Heart right ventricle (tissue), 16 donors: ENCODE measurements around the gene RTN4IP1. TPM values are rescaled to one million over a fixed set of nuclear protein-coding genes. Genes with fewer than 3 reads are reported as not detected.

Experiments used
- ATAC-seq, 8 donors: fragments of 200-7000 bp; cut with Tn5 transposase; one replicate each; pipeline ENCODE4 v1.9.1; 2020; ENCODE audit warnings: mild to moderate bottlenecking in 8 of 8, moderate library complexity in 8 of 8, moderate number of reproducible peaks in 1 of 8
- DNase-seq, 2 donors: peaks; one replicate each; pipeline ENCODE4 v3.0.0-alpha.2; 2020
- H3K27ac ChIP-seq, 10 donors: fragments of 200-600 bp; sonication (generic) in 2 of 10; one replicate each; pipeline versions ENCODE4 v1.5.0 to v1.8.0; 2020 to 2022; ENCODE audit warnings: mild to moderate bottlenecking in 3 of 10
- H3K27me3 ChIP-seq, 7 donors: fragments of 200-600 bp; one replicate each; pipeline ENCODE4 v1.8.0; 2021 to 2022; ENCODE audit warnings: mild to moderate bottlenecking in 2 of 7
- H3K36me3 ChIP-seq, 9 donors: fragments of 200-600 bp; sonication (generic) in 1 of 9; one replicate each; pipeline versions ENCODE4 v1.5.0 to v1.8.0; 2020 to 2022; ENCODE audit warnings: mild to moderate bottlenecking in 2 of 9
- H3K4me1 ChIP-seq, 9 donors: fragments of 200-600 bp; sonication (generic) in 1 of 9; one replicate each; pipeline versions ENCODE4 v1.5.0 to v1.8.0; 2020 to 2022; ENCODE audit warnings: mild to moderate bottlenecking in 4 of 9
- H3K4me3 ChIP-seq, 10 donors: fragments of 200-600 bp; sonication (generic) in 2 of 10; one replicate each; pipeline versions ENCODE4 v1.5.0 to v1.8.0; 2020 to 2022; ENCODE audit warnings: mild to moderate bottlenecking in 7 of 10, moderate library complexity in 2 of 10
- H3K9me3 ChIP-seq, 11 donors: fragments of 200-600 bp in 10 of 11; sonication (generic) in 2 of 11; one replicate each; pipeline versions ENCODE4 v1.5.0 to v1.8.0; 2013 to 2022; ENCODE audit warnings: mild to moderate bottlenecking in 2 of 11, control low read depth in 1 of 11, moderate library complexity in 1 of 11
- CTCF ChIP-seq, 9 donors: fragments of 200-600 bp; sonication (generic) in 2 of 9; IDR thresholded peaks; one replicate each; pipeline versions ENCODE4 v1.5.0 to v1.8.0; 2021 to 2022; ENCODE audit warnings: antibody characterized with exemption in 9 of 9, mild to moderate bottlenecking in 5 of 9, moderate library complexity in 1 of 9
- WGBS, 2 donors: extraction: QIAGEN DNeasy Blood & Tissue Kit; methylation state at CpG; one replicate each; pipeline ENCODE4 v1.1.7; 2013; ENCODE audit warnings: inconsistent platforms in 1 of 2; 5-methylcytosine and 5-hydroxymethylcytosine counted together
- intact Hi-C, 10 donors: fragments of 100-400 bp; cut with DNase I; formaldehyde crosslinking; loops; one replicate each; pipeline versions ENCODE4 v1.11.1 to v1.14.2; 2022
- polyA plus RNA-seq, 2 donors: library from polyadenylated mRNA; stranded (reverse); fragments of 200-250 nt; gene quantifications; one replicate each; pipeline ENCODE4 v1.2.3, GENCODE V29; 2013
- total RNA-seq, 10 donors: library from RNA; stranded (reverse); fragmentation: NEBNext Ultra II Directional in 3 of 10; extraction: Animal tissue kit (Norgen Biotek cat#: 25700) in 3 of 10; gene quantifications; one replicate each; pipeline versions ENCODE4 v1.2.1 to v1.2.4, GENCODE V29; 2021 to 2023
- donor health status: Arrhythmogenic right ventricular cardiomyopathy.
- donor health status: ischemic (EF 13 %, LVEDD 7.1; RV severe dilation, severe dysfunction).
- donor health status: healthy with polysubstance abuse.
- donor health status: DM: no; HTN: yes; CAD: no.
- donor health status: DM: no; HTN: no; CAD: no.
- donor health status: ischemic (EF 25% LVEDD 6.9; RV normal size, moderate dysfunction).
- donor health status: ischemic (EF 25% LVEDD 5.7; RV mildly dilated, moderate dysfunction).
- donor health status: healthy.
- donor health status: DM: yes; HTN: yes; CAD: no.
- donor health status: Ischemic cardiomyopathy.
- donor health status: ischemic (EF 35%, LVEDD 5.7; RV mildly dilated, moderate dysfunction).
- donor health status: nonischemic (EF 11% LVEDD 7.7; RV severe dilation, severe dysfunction).
- donor health status: DM: yes; HTN: yes; CAD: no.
- donor health status: PGD.
- donor health status: ischemic (EF 29% LVEDD 5.4; RV normal size, mild dysfunction).
- donor health status: nonischemic (EF 23%, LVEDD 6.1; RV moderate dilation, normal function).

RTN4IP1 gene
- total and polyA plus RNA-seq, 12 donors: 8.8 to 23.3 (median 15.5) TPM

GRCh38 chr6:106662458-106662857, 33.2 kb upstream of the RTN4IP1 start:
- no peak for TF ChIP-seq CTCF (IDR thresholded peaks at IDR 0.05)

GRCh38 chr6:106659859-106660258, 30.6 kb upstream of the RTN4IP1 start:
- H3K36me3 ChIP-seq: peaks cover 0 to 100% (median 51%) of the 10 kb centered on the region in 9 donors
- TF ChIP-seq CTCF (IDR thresholded peaks at IDR 0.05): no peak
- DNase-seq: no peak
- H3K4me1 ChIP-seq: no peaks in the 10 kb centered on the region
- WGBS, 2 donors: 94 to 95% methylated on average over 2 of the region's 2 CpGs
- no peaks in the 10 kb centered on the region for H3K27me3 ChIP-seq
- H3K4me3 ChIP-seq: no peak overlapping the region
- H3K9me3 ChIP-seq: peaks cover 0 to 20% (median 13%) of the 10 kb centered on the region in 11 donors
- intact Hi-C loops: no loop called here
- ATAC-seq: no peak
- no peak overlapping the region for H3K27ac ChIP-seq

More at GRCh38 chr6:106662458-106662857, 33.2 kb upstream of the RTN4IP1 start:
- intact Hi-C loops: no loop called here
- no peak overlapping the region for H3K4me3 ChIP-seq
- 92 to 96% methylated on average over 2 of the region's 2 CpGs for WGBS, 2 donors
- H3K4me1 ChIP-seq: no peaks in the 10 kb centered on the region
- peaks cover 0 to 18% (median 13%) of the 10 kb centered on the region in 11 donors for H3K9me3 ChIP-seq
- H3K27ac ChIP-seq: no peak overlapping the region
- peaks cover 0 to 100% (median 36%) of the 10 kb centered on the region in 9 donors for H3K36me3 ChIP-seq
- ATAC-seq: no peak
- DNase-seq: no peak
- no peaks in the 10 kb centered on the region for H3K27me3 ChIP-seq

GRCh38 chr6:106658469-106658868, 29.2 kb upstream of the RTN4IP1 start:
- no peak for ATAC-seq
- 96 to 98% methylated on average over 4 of the region's 4 CpGs for WGBS, 2 donors

GRCh38 chr6:106648651-106649308, 19.5 kb upstream of the RTN4IP1 start:
- ATAC-seq (no peak), DNase-seq (no peak)
- Histone ChIP-seq H3K9me3 (no peaks in the 10 kb centered on the region), H3K4me1 (no peaks in the 10 kb centered on the region), H3K36me3 (peaks cover 0 to 94% (median 42%) of the 10 kb centered on the region in 9 donors), H3K27me3 (no peaks in the 10 kb centered on the region), H3K27ac (no peak overlapping the region), H3K4me3 (no peak overlapping the region)
- no peak for TF ChIP-seq CTCF (IDR thresholded peaks at IDR 0.05)
- intact Hi-C loops: no loop called here
- WGBS, 2 donors: 95% methylated on average over 7 of the region's 7 CpGs

More at GRCh38 chr6:106658469-106658868, 29.2 kb upstream of the RTN4IP1 start:
- no peaks in the 10 kb centered on the region for H3K27me3 ChIP-seq
- no peak overlapping the region for H3K4me3 ChIP-seq
- no peak overlapping the region for H3K27ac ChIP-seq
- no peak for DNase-seq
- peaks cover 0 to 100% (median 54%) of the 10 kb centered on the region in 9 donors for H3K36me3 ChIP-seq
- peaks cover 0 to 20% (median 13%) of the 10 kb centered on the region in 11 donors for H3K9me3 ChIP-seq
- no peaks in the 10 kb centered on the region for H3K4me1 ChIP-seq
- intact Hi-C loops: no loop called here
- no peak for TF ChIP-seq CTCF (IDR thresholded peaks at IDR 0.05)
